NCI-H82 treated with DMSO at 0.1 percent for 48 hours (cell line): ENCODE data around the gene AGPS.
"Not testable (repeated sequence)": the region's sequence is repeated elsewhere in the genome, so short reads cannot be mapped to it uniquely, and the experiment has no call there.

Source experiments
- DNase-seq: peaks from one replicate; lab custom pipeline; 2025; ENCODE audit not compliant: unreplicated experiment; lab: John Stamatoyannopoulos, UW

AGPS gene

GRCh38 chr2:177549171-177549570 lies 156.6 kb downstream of the AGPS start:
- no peak for DNase-seq

GRCh38 chr2:177550264-177551200 lies 158.0 kb downstream of the AGPS start:
- no peak for DNase-seq

- DNase-seq = not testable (repeated sequence)
Measured at GRCh38 chr2:177551360-177551759, 158.8 kb downstream of the AGPS start.

DNA sequence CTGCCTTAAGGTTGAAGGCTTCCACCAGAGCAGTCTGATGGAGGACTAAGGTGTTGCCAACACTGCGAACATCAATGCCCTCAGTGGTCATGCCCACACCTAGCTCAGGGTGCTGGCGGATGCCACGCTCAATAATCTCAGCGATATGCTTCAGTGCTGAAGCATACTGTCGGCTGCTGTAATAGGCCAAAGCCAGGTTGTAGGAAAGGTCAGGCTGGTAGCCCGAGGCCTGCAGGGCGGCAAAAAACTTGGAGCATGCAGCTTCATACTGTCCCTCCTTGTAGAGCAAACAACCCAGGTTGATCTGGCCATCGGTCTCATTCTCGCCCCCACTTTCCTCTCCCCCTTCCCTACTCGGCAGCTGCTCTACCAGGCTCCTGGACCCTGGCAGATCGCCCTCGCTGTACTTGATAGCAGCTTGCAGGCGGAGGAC lies 159.4 kb downstream of the AGPS start:
- no peak for DNase-seq

DNA sequence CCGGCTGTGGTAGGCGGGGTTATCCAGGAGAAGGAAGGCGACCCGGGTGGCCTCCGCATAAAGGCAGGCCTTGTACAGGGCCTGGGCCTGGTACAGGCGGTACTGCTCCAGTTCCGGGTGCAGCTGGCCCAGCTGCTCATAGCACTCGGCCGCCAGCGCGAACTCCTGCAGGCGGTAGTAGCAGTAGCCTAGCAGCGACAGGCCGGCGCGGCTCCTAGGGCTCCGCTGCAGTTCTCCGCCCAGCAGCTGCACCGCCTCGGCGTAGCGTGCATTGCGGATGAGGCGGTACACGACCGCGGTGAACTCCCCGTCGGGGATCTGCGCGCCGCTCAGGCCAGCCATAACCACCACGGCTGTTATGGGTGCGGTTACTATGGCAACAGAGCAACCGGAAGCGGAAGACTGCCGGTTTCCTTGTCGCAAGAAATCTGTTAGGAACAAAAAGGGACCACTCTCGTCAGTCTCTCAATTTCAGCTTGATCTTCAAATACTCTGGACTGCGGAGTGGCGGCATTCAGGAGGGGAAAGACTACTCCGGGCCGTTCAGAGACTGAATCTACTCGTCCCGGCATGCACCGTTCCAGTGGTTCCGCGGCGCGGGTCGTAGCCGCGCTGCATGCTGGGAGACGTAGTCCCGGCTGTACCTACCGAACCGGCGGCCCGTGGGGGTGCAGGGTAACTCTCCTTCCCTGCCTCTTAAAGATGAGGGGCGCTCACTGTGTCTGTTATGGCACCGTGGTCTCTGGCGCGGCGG lies 160.0 kb downstream of the AGPS start:
- DNase-seq = peak; percentile 79

- no peak for DNase-seq
Measured at GRCh38 chr2:177553176-177553884, 160.8 kb downstream of the AGPS start.

- no peak for DNase-seq
Measured at GRCh38 chr2:177554365-177554764, 161.8 kb downstream of the AGPS start.

- no peak for DNase-seq
Measured at GRCh38 chr2:177556153-177556552, 163.6 kb downstream of the AGPS start.

DNA sequence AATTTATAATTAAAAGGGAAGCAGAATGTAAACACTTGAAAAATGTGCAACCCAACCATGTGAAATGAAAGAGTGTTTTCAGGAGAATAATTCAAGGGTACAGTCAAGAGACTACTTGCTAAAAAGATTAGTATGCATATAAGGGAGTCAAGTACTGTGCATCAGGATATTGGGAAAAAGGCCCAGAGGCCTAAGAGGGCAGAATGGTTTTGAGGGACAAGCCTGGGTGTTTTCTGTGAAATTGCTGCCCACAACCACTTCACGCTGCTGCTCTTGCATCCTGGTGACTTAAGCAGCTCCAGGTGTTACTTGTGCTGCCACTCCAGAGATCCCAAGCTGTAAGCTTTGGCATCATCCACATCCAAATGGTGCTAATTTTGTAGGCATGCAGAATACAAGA lies 165.2 kb downstream of the AGPS start:
- no peak for DNase-seq

GRCh38 chr2:177559638-177560037 lies 167.1 kb downstream of the AGPS start:
- DNase-seq = no peak

GRCh38 chr2:177568390-177568789 lies 175.8 kb downstream of the AGPS start:
- DNase-seq = no peak

GRCh38 chr2:177568893-177569292 lies 176.3 kb downstream of the AGPS start:
- no peak for DNase-seq

DNA sequence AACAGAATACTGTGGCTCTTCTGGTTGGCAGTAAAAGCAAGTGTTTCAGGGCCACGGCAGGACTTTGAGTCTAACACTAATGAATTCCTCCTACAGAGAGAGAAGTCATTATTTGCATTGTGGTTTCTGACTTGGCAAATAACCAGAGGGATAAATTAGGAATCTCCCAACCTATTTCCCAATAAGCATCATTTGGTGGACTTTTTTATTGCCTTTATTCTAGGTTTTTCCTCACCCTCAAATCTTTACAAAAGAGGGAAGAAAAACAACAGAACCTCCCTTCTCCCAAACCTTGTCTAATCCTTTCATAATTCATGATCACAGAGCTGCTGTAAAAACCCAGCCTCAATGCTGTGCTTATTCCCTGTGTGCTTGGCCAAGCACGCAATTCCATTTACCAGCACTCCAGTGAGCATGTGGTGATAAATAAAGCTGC lies 179.7 kb downstream of the AGPS start:
- peak; percentile 41 for DNase-seq

DNA sequence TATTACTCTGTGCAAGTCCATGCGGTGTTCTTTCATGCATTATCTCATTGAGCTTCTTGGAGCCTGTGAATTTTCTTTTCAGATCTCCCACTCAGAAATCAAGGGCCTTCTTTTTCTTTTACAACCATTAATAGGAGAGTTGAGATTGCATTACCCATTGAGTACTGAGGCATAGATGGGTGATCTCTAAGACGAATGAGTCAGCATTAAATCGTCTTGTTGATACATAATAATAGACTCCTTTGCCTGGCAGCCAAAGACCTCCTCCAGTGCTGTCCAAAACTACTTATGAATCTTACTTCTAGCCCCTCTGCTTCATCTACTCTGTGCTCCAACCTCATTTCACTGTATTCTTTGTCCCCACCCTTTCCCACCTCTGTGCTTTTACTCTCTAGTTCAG lies 180.5 kb downstream of the AGPS start:
- DNase-seq = no peak

- DNase-seq = no peak
Measured at GRCh38 chr2:177574356-177574755, 181.8 kb downstream of the AGPS start.

- no peak for DNase-seq
Measured at GRCh38 chr2:177575358-177575757, 182.8 kb downstream of the AGPS start.

GRCh38 chr2:177577075-177577474 lies 184.5 kb downstream of the AGPS start:
- no peak for DNase-seq

DNA sequence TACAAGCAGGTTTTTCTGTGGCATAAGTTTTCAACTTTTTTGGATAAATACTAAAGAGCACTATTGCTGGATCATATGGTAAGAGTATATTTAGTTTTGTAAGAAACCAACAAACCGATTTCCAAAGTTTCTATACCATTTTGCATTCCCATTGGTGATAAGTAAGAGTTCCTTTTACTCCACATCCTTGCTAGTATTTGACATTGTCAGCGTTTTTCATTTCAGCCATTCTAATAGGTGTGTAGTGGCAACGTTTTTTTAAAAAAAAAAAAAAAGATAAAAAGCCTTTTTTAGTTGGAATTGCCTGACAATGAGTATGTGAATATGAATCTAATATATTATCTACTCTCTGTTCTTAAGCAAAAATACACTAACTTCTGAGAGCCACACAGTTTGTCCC lies 185.9 kb downstream of the AGPS start:
- DNase-seq = no peak

DNA sequence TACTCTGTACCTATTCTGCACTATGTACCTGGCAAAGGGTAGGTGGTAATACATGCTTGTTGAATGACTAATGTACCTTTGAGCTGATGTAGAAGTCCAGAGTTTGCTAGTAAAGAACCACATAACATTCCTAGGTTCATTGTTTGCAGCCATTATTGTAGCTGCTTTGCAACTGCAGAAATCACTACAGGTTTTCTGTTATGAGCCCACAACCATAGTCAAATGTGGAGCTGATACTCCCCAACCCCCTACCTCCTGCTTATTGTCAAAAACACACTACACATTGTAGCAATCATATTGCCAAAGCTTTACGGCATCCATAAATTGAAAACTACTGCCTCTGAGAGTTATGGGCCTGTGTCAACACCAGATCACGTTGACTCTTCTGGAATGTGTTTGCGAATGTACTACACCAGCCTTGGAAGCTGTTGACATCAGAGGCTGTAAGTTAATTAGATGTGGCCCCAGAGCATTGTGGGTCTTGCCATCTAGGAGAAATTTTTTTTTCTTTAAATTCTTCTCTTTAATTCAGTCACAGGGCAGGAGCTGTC lies 187.0 kb downstream of the AGPS start:
- DNase-seq = no peak

- no peak for DNase-seq
Measured at GRCh38 chr2:177582000-177582399, 189.4 kb downstream of the AGPS start.

DNA sequence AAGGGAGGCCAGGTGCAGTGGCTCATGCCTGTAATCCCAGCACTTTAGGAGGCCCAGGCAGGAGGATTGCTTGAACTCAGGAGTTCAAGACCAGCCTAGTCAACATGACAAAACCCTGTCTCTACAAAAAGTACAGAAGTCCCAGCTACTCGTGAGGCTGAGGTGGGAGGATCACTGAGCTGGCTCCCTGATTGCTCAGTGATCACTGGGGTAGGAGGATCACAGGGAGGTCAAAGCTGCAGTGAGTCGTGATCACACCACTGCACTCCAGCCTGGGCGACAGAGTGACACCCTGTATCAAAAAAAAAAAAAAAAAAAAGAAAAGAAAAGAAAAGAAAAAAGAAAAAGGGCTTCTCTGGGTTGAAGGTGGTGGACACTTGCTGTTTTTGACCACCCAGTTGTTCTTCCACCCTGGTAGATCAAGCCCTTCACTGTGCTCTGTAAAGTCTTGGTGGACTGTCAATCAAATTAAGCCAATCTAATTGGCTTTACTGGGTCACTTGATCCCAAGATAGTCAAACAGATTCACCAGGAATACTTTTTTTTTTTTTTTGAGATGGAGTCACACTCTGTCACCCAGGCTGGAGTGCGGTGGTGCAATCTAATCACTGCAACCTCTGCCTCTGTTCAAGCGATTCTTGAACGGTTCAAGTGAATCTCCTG lies 191.6 kb downstream of the AGPS start:
- DNase-seq = peak; percentile 81
